Activated T-cell treated with anti-CD3 and anti-CD28 coated beads for 4 hours (primary cell): Measurements from ENCODE around the gene CLCN6.

ENCODE experiments used
- DNase-seq: peaks from one replicate; pipeline ENCODE4 v3.0.0-alpha.2; 2020

Gene CLCN6

GRCh38 chr1:11779715-11780379 is 26.1 kb upstream of the CLCN6 start:
- no peak for DNase-seq

- no peak for DNase-seq
Measured at GRCh38 chr1:11780380-11781147, 25.4 kb upstream of the CLCN6 start.

GRCh38 chr1:11781297-11781696 is 24.7 kb upstream of the CLCN6 start:
- no peak for DNase-seq

- DNase-seq: no peak
Measured at GRCh38 chr1:11782127-11782708, 23.8 kb upstream of the CLCN6 start.

GRCh38 chr1:11783556-11783955 is 22.4 kb upstream of the CLCN6 start:
- no peak for DNase-seq

- DNase-seq: no peak
Measured at GRCh38 chr1:11784256-11784992, 21.6 kb upstream of the CLCN6 start.

- DNase-seq: no peak
Measured at GRCh38 chr1:11784993-11785769, 20.8 kb upstream of the CLCN6 start.

GRCh38 chr1:11786168-11786567 is 19.8 kb upstream of the CLCN6 start:
- no peak for DNase-seq

- DNase-seq: no peak
Measured at GRCh38 chr1:11787251-11787803, 18.7 kb upstream of the CLCN6 start.

GRCh38 chr1:11787804-11788436 is 18.1 kb upstream of the CLCN6 start:
- DNase-seq: no peak

GRCh38 chr1:11788549-11789053 is 17.4 kb upstream of the CLCN6 start:
- no peak for DNase-seq

- no peak for DNase-seq
Measured at GRCh38 chr1:11789126-11790067, 16.6 kb upstream of the CLCN6 start.

GRCh38 chr1:11790101-11790879 is 15.7 kb upstream of the CLCN6 start:
- DNase-seq: no peak

- no peak for DNase-seq
Measured at GRCh38 chr1:11790880-11791715, 14.9 kb upstream of the CLCN6 start.

- DNase-seq: no peak
Measured at GRCh38 chr1:11792106-11792505, 13.9 kb upstream of the CLCN6 start.

- DNase-seq: no peak
Measured at GRCh38 chr1:11793819-11794218, 12.2 kb upstream of the CLCN6 start.

GRCh38 chr1:11794446-11795237 is 11.3 kb upstream of the CLCN6 start:
- no peak for DNase-seq
